ENCODE measurements around the gene JADE1.

The JADE1 gene

GRCh38 chr4:128917781-128918180 lies 108.3 kb downstream of the JADE1 start:
- H3K4me1 ChIP-seq (ENCODE audit: control insufficient read depth, insufficient read depth, low read length, poor library complexity, severe bottlenecking): no peaks in the 10 kb centered on the region
- H3K9me3 ChIP-seq (ENCODE audit: control insufficient read depth, low read length): no peaks in the 10 kb centered on the region
- H3K4me3 ChIP-seq (ENCODE audit: extremely low read depth, insufficient read depth, low read length, poor library complexity, severe bottlenecking): no peak overlapping the region
- no peaks in the 10 kb centered on the region for H3K36me3 ChIP-seq (ENCODE audit: control insufficient read depth, insufficient read depth, low read length)
- H3K27ac ChIP-seq (ENCODE audit: low read depth, low read length, severe bottlenecking): no peak overlapping the region
- WGBS, 2 experiments (ENCODE audit: insufficient coverage in 2 of 2): no CpG with 5 or more reads among the region's 2 CpGs

GRCh38 chr4:128921954-128922353 lies 112.5 kb downstream of the JADE1 start:
- Histone ChIP-seq H3K27ac (ENCODE audit: low read depth, low read length, severe bottlenecking) (no peak overlapping the region), H3K9me3 (ENCODE audit: control insufficient read depth, low read length) (no peaks in the 10 kb centered on the region), H3K4me1 (ENCODE audit: control insufficient read depth, insufficient read depth, low read length, poor library complexity, severe bottlenecking) (no peaks in the 10 kb centered on the region), H3K4me3 (ENCODE audit: extremely low read depth, insufficient read depth, low read length, poor library complexity, severe bottlenecking) (no peak overlapping the region), H3K36me3 (ENCODE audit: control insufficient read depth, insufficient read depth, low read length) (no peaks in the 10 kb centered on the region)
- no CpG with 5 or more reads among the region's 3 CpGs for WGBS, 2 experiments (ENCODE audit: insufficient coverage in 2 of 2)

All from mesodermal cell (in vitro differentiated cells).